NCI-H524 treated with DMSO at 0.1 percent for 48 hours (cell line): ENCODE results near the gene KIF5C.

Experiments
- DNase-seq: peaks from one replicate; lab custom pipeline; 2025; lab: John Stamatoyannopoulos, UW

The KIF5C gene

DNA sequence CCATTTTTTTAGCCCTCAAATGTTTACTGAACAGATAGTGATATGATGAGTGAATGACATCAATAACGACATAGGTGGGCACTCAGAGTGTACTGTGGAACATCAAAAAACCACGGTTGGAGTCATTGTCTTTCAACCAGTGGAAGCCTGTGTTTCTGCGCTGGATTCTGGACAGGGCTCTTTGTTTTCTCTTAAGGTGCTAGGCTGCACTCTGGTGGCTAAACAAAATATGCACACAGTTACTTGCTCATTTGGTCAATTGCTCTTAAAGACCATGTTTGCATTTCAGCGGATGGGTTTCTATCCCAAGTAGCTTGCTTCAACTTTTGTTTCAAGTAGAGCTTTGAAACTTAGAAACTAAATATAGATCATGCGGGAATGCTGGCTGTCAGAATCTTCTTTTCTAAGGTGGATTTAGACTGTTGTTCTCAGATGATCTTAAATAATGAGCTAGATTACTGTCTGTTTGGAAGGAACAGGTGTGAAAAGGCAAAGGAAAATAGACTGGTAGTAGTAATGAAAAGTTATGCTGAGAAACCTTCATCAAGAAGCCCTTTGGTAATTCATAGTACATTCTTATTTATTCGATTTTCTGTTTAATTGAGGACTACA is 115.0 kb downstream of the KIF5C start:
- peak; percentile 52 for DNase-seq

DNA sequence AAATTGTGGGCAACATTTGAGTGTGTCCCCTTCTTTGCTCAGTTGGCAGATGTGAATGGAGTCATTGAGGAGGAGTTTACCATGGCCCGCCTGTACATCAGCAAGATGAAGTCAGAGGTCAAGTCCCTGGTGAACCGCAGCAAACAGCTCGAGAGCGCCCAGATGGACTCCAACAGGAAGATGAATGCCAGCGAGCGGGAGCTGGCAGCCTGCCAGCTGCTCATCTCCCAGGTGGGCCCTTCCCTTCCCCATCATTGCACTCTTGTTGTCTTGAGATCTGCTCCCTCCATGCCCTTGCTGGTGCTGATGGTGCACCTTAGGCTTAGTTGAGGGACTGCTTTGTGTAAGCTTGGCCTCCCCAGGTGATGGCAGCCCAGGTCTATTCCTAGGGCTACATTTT is 115.9 kb downstream of the KIF5C start:
- DNase-seq = no peak

- DNase-seq = no peak
Observed at GRCh38 chr2:148992448-148992847, 117.4 kb downstream of the KIF5C start.

DNA sequence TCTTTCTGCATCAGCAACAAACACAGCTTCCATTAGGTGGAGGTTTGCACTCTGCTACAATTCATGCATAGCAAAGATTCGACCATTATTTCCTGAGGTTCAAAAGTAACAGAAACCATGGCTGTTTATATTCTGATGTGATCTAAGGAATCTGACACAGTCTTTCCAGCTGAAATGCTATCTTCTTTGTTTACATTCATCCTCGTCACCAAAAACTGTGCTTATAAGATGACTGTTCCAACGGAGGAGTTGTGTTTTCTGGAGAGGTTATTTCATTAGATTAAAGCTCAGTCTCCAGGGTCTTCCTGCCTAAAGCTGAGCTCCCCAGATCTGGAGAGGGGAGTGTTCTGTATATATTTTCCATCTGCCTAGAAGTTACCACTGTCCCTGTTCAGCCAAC is 118.3 kb downstream of the KIF5C start:
- DNase-seq = no peak

GRCh38 chr2:148994341-148994740 is 119.3 kb downstream of the KIF5C start:
- DNase-seq = no peak

DNA sequence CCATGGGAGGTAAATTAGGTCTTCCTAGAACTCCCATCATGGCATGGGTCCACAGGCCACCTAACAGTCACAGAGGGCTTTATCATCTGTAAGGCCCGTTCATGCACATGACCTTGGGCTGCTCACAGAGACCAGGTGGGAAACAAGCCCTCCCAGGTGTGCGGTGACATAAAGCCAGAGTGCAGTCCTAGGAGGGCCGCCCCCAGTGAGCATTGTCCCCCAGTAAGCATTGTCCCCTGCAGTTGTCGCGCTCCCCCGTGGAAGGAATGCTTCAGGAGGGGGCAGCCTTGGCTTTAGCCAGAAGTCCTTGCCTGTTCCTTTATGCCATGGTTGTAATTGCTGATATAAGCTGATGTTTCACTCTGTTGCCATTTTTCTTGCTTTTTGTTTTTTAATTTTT is 121.8 kb downstream of the KIF5C start:
- DNase-seq = no peak

DNA sequence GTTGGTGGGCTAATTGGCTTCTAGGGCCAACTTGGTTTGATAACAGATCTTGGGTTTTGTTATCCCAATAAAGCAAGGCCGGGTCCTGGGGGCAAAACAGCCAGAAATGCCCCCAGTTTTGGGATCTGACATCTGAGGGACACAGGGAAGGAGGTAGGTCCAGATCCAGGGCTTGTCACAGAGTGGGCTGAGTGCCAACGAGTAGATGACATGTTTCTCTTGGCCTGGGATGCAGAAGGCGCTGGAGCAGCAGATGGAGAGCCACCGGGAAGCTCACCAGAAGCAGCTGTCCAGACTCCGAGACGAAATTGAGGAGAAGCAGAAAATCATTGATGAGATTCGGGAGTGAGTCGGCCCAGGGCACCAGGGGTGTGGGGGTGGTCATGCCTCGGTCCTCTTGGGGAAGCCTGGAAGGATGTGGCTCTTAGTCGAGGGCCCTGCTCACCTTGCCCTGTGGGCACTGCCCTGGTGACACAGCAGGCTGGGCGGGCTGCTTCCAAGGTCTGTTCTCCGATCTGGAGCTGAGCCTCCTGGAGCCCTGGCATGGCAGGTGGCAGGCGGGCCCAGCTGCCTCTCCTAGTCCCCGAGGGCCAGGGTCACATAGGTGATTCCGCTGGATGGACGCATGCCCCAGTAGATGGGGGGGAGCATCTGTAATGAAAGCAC is 123.3 kb downstream of the KIF5C start:
- DNase-seq = no peak

DNA sequence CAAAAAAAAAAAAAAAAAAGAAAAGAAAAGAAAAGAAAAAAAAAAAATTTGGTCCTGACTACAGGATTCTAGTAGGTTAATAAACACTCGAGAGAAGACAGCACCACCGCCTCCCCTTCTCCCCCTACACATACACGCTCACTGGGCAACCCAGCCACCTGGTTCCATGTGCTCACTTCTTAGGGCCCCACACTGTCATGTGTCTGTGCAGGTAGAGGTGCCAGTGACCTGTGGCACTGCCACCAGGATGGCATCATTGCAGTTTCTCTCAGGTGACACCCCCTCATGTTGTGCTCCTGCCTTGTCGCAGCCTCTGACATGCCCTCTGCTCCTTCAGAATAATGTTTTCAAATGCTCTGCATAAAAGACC is 123.8 kb downstream of the KIF5C start:
- no peak for DNase-seq

GRCh38 chr2:148999451-148999921 is 124.5 kb downstream of the KIF5C start:
- DNase-seq = no peak

DNA sequence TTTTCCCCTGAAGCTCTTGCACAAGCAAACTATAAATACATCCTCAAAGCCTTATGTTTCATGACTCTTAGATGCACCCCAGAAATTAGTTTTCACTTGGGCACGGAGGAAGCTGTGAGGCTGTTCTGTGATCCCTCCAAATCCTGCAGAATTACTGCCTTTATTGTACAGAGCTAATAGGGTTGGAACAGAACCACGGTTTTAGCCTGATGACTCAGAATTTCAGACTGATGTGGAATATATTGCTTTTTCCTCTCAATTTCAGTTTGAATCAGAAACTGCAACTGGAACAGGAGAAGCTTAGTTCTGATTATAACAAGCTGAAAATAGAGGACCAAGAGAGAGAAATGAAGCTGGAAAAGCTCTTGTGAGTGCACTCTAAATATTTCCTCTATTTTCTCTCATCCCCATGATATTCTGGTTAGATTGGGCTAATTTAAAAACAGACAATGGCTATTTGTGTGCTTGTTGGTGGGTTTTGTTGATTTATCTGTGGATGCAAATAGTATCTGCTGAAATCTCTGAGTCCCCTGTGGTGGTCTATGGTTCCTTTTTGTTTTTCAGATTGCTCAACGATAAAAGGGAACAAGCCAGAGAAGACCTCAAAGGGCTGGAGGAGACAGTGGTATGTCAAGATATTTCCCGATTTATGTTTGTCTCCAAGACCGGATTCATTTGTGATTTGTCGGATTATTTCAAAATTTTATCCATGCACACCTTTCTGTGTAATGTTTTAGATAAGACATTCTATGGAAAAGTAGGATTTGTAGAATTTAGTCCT is 125.3 kb downstream of the KIF5C start:
- DNase-seq = no peak

DNA sequence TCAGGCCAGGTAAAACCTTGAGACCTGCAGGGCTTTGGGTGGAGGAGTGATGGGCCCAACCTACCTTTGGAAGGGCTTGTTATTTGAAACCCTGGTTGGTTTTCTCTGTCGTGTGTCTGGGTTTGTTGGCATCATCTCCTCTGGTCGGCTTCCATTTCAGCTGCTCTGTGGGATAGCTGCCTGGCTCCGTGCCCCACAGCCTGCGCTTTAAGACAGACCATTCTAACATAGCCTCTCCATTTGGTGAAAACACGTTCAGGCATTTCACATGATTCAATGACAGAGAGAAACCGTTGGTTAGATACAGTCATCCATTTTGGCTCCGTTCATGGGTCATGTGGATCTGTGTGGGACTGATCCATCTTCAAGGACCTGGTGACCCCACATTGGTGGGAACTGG is 126.5 kb downstream of the KIF5C start:
- no peak for DNase-seq

- no peak for DNase-seq
Observed at GRCh38 chr2:149002378-149002890, 127.4 kb downstream of the KIF5C start.

DNA sequence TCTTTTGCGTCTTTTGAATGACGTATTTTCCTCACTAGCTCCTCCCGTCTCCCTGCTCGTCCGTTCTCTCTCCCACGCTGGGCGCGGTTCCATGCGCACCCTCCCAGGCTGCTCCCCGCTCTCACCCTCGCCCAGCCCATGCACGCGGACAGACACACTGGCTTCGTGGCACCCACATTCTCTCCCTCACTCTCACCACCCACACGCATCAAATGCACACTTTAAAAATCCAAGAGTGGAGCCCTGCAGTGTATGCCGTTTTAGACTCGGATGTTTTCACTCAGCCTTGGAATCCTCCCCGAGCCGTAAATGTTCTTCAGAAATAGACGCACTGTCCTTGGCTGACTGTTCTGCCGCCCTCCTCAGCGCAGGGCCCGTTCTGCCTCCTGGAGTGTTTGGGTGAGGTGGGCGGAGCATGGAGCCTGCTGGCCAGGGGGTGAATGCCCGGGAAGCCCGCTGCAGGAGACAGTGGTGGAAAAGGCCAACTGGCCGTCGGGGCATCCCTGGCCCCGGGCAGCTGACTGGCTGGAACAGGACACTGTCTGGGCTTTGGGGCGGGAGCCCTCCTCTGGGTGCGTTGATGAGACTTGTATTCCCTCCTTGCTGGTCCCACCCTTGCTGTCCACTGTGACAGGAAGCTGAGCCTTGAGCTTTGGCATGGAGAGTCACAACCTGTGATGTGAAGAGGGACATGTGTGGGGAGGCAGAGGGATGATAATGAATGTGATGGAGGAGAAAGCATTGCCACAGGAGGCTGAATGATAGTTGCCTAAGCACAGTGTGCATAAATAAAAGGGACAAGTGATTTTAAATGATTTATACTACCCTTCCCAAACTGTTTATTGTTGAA is 128.1 kb downstream of the KIF5C start:
- no peak for DNase-seq

- DNase-seq = no peak
Observed at GRCh38 chr2:149004836-149005235, 129.8 kb downstream of the KIF5C start.

- no peak for DNase-seq
Observed at GRCh38 chr2:149005471-149006077, 130.5 kb downstream of the KIF5C start.

GRCh38 chr2:149006883-149007543 is 132.0 kb downstream of the KIF5C start:
- no peak for DNase-seq

DNA sequence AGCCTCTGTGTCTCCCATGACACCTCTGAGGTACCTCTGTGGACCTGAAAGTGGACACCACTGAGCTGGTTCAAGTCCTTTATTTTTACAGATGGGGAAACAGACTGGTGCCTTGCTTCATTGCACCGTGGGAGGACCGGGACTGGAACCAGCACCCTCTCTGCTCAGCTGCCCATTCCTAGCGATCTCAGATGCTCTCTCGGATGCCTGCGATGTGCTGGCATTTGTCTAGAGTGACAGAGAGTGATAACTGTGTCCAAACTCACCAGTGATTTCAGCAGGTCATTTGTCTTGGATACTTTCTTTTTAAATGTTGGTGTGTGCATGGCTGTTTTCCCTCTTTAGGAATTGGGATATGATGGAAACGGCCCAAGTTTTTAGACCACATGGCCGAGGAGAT is 133.4 kb downstream of the KIF5C start:
- no peak for DNase-seq

DNA sequence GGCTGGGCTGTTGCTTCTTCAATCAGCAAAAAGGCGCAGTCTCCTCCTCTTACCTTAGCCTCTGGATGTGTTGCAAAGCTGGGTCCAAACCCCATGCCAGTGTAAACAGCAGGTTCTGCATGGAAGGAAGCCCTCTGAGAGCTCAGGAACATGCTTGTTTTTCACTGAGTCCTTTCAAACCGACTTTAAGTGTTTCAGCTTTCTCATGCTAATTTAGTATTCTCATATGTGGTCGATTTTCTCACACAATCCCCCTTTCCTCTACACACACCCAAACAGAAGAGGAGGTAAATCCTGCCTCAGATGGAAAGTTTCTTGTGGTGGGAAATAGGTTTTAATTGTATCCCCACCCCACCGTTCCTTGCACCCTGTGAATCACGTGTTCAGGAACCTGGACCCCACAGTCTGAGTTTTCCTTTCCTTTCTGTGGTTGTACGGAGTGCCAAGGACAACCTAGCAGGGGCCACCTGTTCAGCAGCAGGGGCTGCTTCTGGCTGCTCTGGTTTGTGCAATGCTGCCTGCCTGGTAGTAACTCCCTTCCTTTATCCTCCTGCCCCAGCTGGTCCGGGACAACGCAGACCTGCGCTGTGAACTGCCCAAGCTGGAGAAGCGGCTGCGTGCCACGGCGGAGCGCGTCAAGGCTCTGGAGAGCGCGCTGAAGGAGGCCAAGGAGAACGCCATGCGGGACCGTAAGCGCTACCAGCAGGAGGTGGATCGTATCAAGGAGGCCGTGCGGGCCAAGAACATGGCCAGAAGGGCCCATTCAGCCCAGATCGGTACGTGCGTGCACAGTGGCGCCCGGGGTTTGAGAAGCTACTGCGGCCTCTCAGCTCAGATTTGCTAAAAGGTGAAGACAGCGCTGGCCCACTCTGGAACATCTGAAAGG is 134.8 kb downstream of the KIF5C start:
- DNase-seq = no peak

DNA sequence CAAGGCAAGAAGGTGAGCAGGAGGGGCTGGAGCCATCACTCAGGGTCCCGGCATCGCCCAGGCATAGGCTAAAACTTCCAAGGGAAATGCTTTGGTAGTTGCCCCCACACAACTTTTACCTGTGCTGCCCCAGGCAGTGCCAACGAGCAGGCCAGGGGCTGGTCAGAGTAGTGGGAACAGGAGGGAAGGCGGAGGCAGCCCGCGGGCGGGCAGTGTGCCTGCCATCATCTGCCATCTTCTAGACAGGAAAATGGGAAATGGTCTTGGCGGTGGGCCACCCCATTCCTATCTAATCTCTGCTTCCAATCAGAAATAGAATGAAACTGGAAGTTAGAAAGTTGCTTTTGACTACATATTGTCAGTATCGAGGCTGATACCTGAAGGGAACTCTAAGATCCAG is 137.5 kb downstream of the KIF5C start:
- DNase-seq = no peak

GRCh38 chr2:149015501-149015900 is 140.5 kb downstream of the KIF5C start:
- no peak for DNase-seq
